ENCODE measurements around the gene NPSR1.

- no peak for TF ChIP-seq CTCF (conservative IDR thresholded peaks at IDR 0.05; ENCODE audit: low read length)
- TF ChIP-seq EZH2phosphoT487 (IDR thresholded peaks at IDR 0.05; ENCODE audit: borderline replicate concordance, low read depth, low read length), result no peak
Observed at GRCh38 chr7:34831436-34831835, 173.4 kb downstream of the NPSR1 start.

Measured in OCI-LY7 (cell line).